Chondrocyte (in vitro differentiated cells): ENCODE data around the gene OLFM4. TPM values are rescaled to one million over a fixed set of nuclear protein-coding genes. Genes with fewer than 3 reads are reported as not detected.

Source experiments
- DNase-seq: peaks from one replicate; pipeline ENCODE4 v3.0.0; 2021; ENCODE audit warnings: mixed read lengths, low spot score
- H3K27ac Mint-ChIP-seq: one replicate; pipeline ENCODE4 v1.8.0; 2021; ENCODE audit warnings: mild to moderate bottlenecking, moderate library complexity, mixed read lengths; ENCODE audit not compliant: unreplicated experiment
- H3K27me3 Mint-ChIP-seq: 2 replicates; pipeline ENCODE4 v1.8.0; 2021; ENCODE audit warnings: low read depth, mixed read lengths
- H3K36me3 Mint-ChIP-seq: 2 replicates; pipeline ENCODE4 v1.8.0; 2021; ENCODE audit warnings: low read depth, mixed read lengths
- H3K4me1 Mint-ChIP-seq: 2 replicates; pipeline ENCODE4 v1.8.0; 2021; ENCODE audit warnings: low read depth, mild to moderate bottlenecking, mixed read lengths
- H3K4me3 Mint-ChIP-seq: one replicate; pipeline ENCODE4 v1.8.0; 2021; ENCODE audit warnings: mild to moderate bottlenecking, moderate library complexity, mixed read lengths; ENCODE audit not compliant: unreplicated experiment
- H3K9me3 Mint-ChIP-seq: 2 replicates; pipeline ENCODE4 v1.8.0; 2021; ENCODE audit warnings: low read depth, mixed read lengths
- total RNA-seq: library from RNA; stranded (reverse); gene quantifications from 3 replicates; pipeline ENCODE4 v1.2.1, GENCODE V29; 2021
- TF ChIP-seq, protein P1 (sequence below): fragments of 200-600 bp; sonication (generic); IDR thresholded peaks from 2 replicates; pipeline ENCODE4 v1.5.0; 2021; ENCODE audit warnings: antibody characterized with exemption, mild to moderate bottlenecking, moderate library complexity

Gene OLFM4
- total RNA-seq, 1 donor from 2014 or later = 0.25 TPM

DNA sequence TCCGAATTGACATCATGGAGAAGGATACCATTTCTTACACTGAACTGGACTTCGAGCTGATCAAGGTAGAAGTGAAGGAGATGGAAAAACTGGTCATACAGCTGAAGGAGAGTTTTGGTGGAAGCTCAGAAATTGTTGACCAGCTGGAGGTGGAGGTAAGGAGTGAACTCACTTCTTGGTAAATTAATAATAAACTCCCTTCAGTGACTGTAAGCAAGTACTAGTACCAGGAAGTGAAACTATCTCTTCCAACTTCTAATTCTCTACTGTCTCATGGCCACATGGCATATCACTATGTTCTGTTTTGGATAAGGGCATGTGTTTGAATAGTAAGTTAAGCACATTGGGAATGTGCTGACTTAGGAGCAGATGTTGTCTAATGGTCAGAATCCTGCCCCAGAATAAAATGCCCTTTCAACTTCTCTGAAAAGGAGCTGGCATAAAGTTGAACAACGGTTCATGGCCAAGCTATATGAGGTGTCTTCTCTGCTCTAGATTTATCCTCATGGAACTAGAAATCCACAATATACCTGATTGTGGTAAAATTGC is 13.4 kb downstream of the OLFM4 start:
- TF ChIP-seq, protein P1, sequence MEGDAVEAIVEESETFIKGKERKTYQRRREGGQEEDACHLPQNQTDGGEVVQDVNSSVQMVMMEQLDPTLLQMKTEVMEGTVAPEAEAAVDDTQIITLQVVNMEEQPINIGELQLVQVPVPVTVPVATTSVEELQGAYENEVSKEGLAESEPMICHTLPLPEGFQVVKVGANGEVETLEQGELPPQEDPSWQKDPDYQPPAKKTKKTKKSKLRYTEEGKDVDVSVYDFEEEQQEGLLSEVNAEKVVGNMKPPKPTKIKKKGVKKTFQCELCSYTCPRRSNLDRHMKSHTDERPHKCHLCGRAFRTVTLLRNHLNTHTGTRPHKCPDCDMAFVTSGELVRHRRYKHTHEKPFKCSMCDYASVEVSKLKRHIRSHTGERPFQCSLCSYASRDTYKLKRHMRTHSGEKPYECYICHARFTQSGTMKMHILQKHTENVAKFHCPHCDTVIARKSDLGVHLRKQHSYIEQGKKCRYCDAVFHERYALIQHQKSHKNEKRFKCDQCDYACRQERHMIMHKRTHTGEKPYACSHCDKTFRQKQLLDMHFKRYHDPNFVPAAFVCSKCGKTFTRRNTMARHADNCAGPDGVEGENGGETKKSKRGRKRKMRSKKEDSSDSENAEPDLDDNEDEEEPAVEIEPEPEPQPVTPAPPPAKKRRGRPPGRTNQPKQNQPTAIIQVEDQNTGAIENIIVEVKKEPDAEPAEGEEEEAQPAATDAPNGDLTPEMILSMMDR = no peak

DNA sequence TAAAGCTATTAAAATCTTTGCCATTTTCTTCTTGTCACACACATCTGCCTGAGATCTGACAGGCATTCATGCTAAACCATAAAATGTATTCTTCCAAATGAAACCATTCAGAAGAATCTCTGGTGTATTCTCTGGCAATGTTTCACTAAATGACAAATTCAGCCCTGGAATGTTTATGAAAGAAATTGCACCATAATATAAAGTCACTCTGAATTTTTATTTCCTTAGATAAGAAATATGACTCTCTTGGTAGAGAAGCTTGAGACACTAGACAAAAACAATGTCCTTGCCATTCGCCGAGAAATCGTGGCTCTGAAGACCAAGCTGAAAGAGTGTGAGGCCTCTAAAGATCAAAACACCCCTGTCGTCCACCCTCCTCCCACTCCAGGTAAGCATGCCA is 14.3 kb downstream of the OLFM4 start:
- TF ChIP-seq, protein P1 = no peak
- H3K4me1 Mint-ChIP-seq = peaks cover 37% of the 10 kb centered on the region
- peak overlapping the region; percentile 89 for H3K27ac Mint-ChIP-seq
- H3K9me3 Mint-ChIP-seq = no peaks in the 10 kb centered on the region
- no peak for DNase-seq
- H3K27me3 Mint-ChIP-seq = no peaks in the 10 kb centered on the region
- peaks cover 2% of the 10 kb centered on the region for H3K36me3 Mint-ChIP-seq
- peak overlapping the region; percentile 44 for H3K4me3 Mint-ChIP-seq

More for the DNA sequence above, 13.4 kb downstream of the OLFM4 start:
- no peak for DNase-seq
- Mint-ChIP-seq H3K27ac (no peak overlapping the region), H3K27me3 (no peaks in the 10 kb centered on the region), H3K4me3 (no peak overlapping the region), H3K4me1 (peaks cover 36% of the 10 kb centered on the region), H3K9me3 (no peaks in the 10 kb centered on the region), H3K36me3 (peaks cover 2% of the 10 kb centered on the region)

DNA sequence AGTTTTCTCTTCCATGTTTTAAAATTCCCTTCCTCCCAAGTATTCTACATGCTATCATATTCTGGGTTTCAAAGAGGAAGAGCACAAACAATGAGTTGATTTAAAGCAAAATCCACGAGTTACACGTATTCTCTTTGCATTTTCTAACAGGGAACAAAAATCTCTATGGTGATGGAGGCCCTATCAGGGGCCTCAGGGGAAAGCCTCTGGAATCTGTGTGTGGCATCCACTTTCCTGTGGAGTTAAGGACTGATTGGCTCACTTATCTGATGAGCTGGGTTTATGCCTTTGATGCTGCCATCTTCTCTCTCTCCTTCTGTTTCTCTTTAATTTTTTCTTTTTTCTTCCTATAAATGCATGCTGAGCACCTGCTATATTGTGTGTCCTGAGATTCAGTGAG is 14.8 kb downstream of the OLFM4 start:
- Mint-ChIP-seq H3K36me3 (peaks cover 2% of the 10 kb centered on the region), H3K9me3 (no peaks in the 10 kb centered on the region), H3K27me3 (no peaks in the 10 kb centered on the region), H3K4me1 (peaks cover 37% of the 10 kb centered on the region), H3K4me3 (peak overlapping the region; percentile 44), H3K27ac (peak overlapping the region; percentile 89)
- DNase-seq = no peak
- TF ChIP-seq, protein P1 = no peak

DNA sequence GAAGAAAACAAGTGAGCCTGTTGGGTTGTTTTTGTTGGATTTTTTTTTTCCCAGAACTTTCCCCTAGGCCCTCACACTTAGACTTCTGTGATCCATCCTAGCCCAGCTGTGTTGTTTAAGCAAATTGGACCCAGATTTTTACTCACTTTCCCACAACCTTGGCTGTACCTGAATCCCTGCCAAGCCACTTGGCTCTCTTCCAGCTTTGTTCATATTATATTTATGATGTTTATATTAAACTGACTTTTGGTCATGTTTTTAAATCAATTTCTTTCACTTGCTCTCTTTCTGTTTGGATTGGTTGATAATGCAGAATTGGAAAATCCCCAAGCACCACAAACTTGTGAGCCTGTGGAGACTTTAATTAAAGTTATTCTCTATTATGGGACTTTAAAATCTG is 16.6 kb downstream of the OLFM4 start:
- peaks cover 2% of the 10 kb centered on the region for H3K36me3 Mint-ChIP-seq
- H3K4me1 Mint-ChIP-seq = peaks cover 37% of the 10 kb centered on the region
- no peak for DNase-seq
- no peaks in the 10 kb centered on the region for H3K27me3 Mint-ChIP-seq
- H3K27ac Mint-ChIP-seq = no peak overlapping the region
- TF ChIP-seq, protein P1 = no peak
- no peak overlapping the region for H3K4me3 Mint-ChIP-seq
- no peaks in the 10 kb centered on the region for H3K9me3 Mint-ChIP-seq

DNA sequence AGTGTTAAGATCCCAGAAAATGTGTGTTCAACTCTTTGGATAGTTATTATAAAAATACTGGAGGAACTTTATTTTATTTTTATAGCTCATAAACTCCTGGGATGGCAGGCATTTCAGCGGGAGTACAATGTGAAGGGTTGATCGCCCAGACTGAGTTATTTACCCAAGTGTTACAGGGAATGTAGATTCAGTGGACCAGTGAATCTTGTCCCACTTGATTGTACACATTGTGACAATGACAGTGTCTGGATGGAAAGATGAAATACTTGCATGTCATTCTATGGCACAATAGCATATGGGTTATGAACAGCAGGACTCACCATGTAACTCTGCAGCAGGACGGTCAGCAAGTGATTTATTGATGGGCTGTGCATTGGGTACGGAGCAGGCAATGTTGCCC is 20.3 kb downstream of the OLFM4 start:
- H3K4me3 Mint-ChIP-seq = no peak overlapping the region
- TF ChIP-seq, protein P1 = no peak
- peaks cover 22% of the 10 kb centered on the region for H3K4me1 Mint-ChIP-seq
- H3K27me3 Mint-ChIP-seq = no peaks in the 10 kb centered on the region
- H3K27ac Mint-ChIP-seq = no peak overlapping the region
- DNase-seq = no peak
- H3K36me3 Mint-ChIP-seq = peaks cover 2% of the 10 kb centered on the region
- no peaks in the 10 kb centered on the region for H3K9me3 Mint-ChIP-seq
